ENCODE data around the gene C11orf68.

DNA sequence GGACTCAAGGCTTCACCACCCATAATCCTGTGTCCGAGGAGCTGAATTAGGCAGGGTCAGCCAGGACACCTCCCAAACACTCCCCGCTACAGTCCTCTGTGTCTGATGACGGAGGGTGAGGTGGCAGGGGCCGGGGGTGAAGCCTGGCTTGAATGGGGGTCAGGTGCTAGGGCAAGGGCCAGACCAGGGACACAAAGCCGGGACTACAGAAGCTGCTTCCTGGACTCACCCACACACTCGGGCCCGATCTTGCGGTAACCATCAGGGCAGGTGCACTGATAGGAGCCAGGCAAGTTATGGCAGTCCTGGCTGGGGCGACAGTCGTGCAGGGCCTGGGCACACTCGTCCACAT is 48.6 kb downstream of the C11orf68 start:
- TF ChIP-seq CTCF (IDR thresholded peaks at IDR 0.05), result no peak
- no peak for TF ChIP-seq POLR2A (IDR thresholded peaks at IDR 0.05)
- TF ChIP-seq POLR2AphosphoS5 (IDR thresholded peaks at IDR 0.05), result no peak
